HepG2 (cell line): ENCODE data around the gene CPSF7. TPM values are rescaled to one million over a fixed set of nuclear protein-coding genes. Genes with fewer than 3 reads are reported as not detected.

ENCODE experiments used
- ETV6 ChIP-seq: sonication (generic); formaldehyde crosslinking; conservative IDR thresholded peaks from 2 replicates; pipeline ENCODE4 v1.4.0; 2020; ENCODE audit warnings: missing genetic modification reagents
- GTF2F1 ChIP-seq: fragments of 150-350 bp; IDR thresholded peaks from 2 replicates; pipeline ENCODE4 v1.6.1; 2014; ENCODE audit warnings: low read length
- KLF12 ChIP-seq: sonication (generic); formaldehyde crosslinking; IDR thresholded peaks from 2 replicates; pipeline ENCODE4 v1.4.0; 2020; ENCODE audit warnings: missing genetic modification reagents, borderline replicate concordance
- KLF16 ChIP-seq, 2 experiments: sonication (generic) in 1 of 2; formaldehyde crosslinking in 1 of 2; IDR thresholded peaks; 2 replicates each; pipeline versions ENCODE4 v1.6.1 to v1.8.0; 2016 to 2023; ENCODE audit warnings: missing genetic modification reagents in 2 of 2, missing compliant biosample characterization in 1 of 2
- PTBP1 ChIP-seq: fragments of 200-400 bp; formaldehyde crosslinking; IDR thresholded peaks from 2 replicates; pipeline ENCODE4 v1.6.1; 2018; ENCODE audit warnings: low read length, low read depth; ENCODE audit not compliant: poor library complexity, severe bottlenecking
- SRF ChIP-seq: IDR thresholded peaks from 2 replicates; pipeline ENCODE4 v1.6.1; 2011; ENCODE audit warnings: mild to moderate bottlenecking, low read depth, low read length, moderate library complexity
- ZNF3 ChIP-seq: IDR thresholded peaks from 2 replicates; pipeline ENCODE4 v1.7.0; 2017; ENCODE audit warnings: inconsistent platforms
- ZNF317 ChIP-seq: sonication (generic); formaldehyde crosslinking; IDR thresholded peaks from 2 replicates; pipeline ENCODE4 v1.5.0; 2020; ENCODE audit warnings: mild to moderate bottlenecking, missing genetic modification reagents
- ZNF607 ChIP-seq: sonication (generic); formaldehyde crosslinking; IDR thresholded peaks from 2 replicates; pipeline ENCODE4 v1.5.1; 2020; ENCODE audit warnings: missing genetic modification reagents, mild to moderate bottlenecking, borderline replicate concordance
- ZNF644 ChIP-seq: IDR thresholded peaks from 2 replicates; pipeline ENCODE4 v1.6.1; 2016; ENCODE audit warnings: low read depth
- polyA plus RNA-seq, 8 experiments: library from polyadenylated mRNA; depleted of rRNA in 3 of 8; stranded (reverse) in 7 of 8; unstranded in 1 of 8; fragments of >200 nt; fragmentation: Illumina TruSeq in 4 of 8; extraction: Trizol in 4 of 8; gene quantifications; 2 replicates each; pipeline versions ENCODE4 v1.2.1 to v1.2.3, GENCODE V29; 2011 to 2016; ENCODE audit warnings: low read depth in 4 of 8, missing spikeins in 1 of 8, mixed read lengths in 1 of 8; ENCODE audit not compliant: insufficient read depth in 1 of 8
- total RNA-seq, 5 experiments: library from RNA; depleted of rRNA; stranded (reverse); fragments of >200 nt; fragmentation: Illumina TruSeq; extraction: Trizol; gene quantifications; 2 replicates each; pipeline ENCODE4 v1.2.3, GENCODE V29; 2016; ENCODE audit warnings: low read depth in 1 of 5
- TF ChIP-seq, protein P1 (sequence below): fragments of 450-650 bp; IDR thresholded peaks from 2 replicates; pipeline ENCODE4 v1.6.1; 2017; ENCODE audit warnings: mild to moderate bottlenecking
- TF ChIP-seq, protein P2 (sequence below): sonication (generic); formaldehyde crosslinking; IDR thresholded peaks from 2 replicates; pipeline ENCODE4 v1.8.0; 2022; ENCODE audit warnings: low read depth, missing genetic modification reagents
- TF ChIP-seq, protein P3 (sequence below): sonication (generic); formaldehyde crosslinking; IDR thresholded peaks from 2 replicates; pipeline ENCODE4 v1.4.0; 2020; ENCODE audit warnings: missing genetic modification reagents

The CPSF7 gene
- total and polyA plus RNA-seq, 2 of the 13 experiments (the other 11 are each of a cell fraction or from before 2014, with no cell fraction given) = 34.1 to 36.8 TPM

DNA sequence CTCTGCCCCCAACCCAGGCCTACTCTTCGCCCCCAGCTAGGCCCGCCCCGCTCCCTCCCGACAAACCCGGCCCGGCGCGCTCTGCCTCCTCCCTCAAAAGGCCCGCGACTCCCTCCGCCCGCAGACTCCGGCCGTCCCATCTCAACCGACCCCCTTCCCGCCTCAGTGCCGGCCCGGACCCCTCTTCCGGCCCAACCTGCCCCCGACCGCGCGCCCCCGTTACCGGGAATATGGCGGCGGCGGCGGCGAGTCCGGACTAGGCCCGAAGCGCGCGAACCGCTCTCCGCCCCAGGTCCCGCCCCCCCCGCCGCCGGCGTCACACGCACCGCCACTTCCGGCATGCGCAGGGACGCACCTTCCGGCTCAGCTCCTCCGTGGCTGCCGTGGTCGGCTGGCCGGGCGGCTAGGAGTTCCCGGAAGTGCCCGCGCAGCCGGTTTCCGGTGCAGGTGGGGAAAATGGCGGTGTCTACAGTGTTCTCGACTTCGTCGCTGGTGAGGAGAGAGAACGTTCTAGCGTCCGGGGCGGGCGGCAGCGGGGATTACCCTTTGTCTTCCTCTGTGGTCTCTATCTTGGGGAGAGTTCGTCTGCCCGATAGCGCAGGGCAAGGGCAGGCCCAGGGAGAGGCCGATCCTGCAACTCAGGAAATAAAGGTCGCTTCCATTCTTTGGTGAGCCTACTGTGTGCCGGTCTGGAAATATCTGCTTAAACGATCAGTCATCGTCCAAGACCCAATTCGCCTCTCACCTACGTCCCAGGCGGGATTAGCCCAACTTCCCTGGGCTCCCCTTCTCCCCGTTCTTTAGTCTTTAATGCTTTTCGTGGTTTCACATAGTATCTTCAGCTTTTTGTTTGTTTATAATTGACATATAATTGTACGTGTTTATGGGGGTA lies at the start of gene CPSF7, which contains the start of gene SDHAF2 (continued):
- TF ChIP-seq, protein P1, sequence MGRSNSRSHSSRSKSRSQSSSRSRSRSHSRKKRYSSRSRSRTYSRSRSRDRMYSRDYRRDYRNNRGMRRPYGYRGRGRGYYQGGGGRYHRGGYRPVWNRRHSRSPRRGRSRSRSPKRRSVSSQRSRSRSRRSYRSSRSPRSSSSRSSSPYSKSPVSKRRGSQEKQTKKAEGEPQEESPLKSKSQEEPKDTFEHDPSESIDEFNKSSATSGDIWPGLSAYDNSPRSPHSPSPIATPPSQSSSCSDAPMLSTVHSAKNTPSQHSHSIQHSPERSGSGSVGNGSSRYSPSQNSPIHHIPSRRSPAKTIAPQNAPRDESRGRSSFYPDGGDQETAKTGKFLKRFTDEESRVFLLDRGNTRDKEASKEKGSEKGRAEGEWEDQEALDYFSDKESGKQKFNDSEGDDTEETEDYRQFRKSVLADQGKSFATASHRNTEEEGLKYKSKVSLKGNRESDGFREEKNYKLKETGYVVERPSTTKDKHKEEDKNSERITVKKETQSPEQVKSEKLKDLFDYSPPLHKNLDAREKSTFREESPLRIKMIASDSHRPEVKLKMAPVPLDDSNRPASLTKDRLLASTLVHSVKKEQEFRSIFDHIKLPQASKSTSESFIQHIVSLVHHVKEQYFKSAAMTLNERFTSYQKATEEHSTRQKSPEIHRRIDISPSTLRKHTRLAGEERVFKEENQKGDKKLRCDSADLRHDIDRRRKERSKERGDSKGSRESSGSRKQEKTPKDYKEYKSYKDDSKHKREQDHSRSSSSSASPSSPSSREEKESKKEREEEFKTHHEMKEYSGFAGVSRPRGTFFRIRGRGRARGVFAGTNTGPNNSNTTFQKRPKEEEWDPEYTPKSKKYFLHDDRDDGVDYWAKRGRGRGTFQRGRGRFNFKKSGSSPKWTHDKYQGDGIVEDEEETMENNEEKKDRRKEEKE = no peak
- TF ChIP-seq ETV6 (CRISPR knock-in tag) (no peak), ZNF607 (peak; percentile 75; the same call in 1 of the 2 replicates), SRF (no peak), ZNF317 (CRISPR knock-in tag) (peak; percentile 84; the same call in 1 of the 2 replicates), PTBP1 (no peak), GTF2F1 (no peak), KLF16 (CRISPR knock-in tag; IDR thresholded peaks at IDR 0.05) (peak in 1 of 2 experiments; percentile 73; a peak in 1 of 4 replicates), KLF12 (0 out of 2 replicates have a peak, but pooled peaks have one; percentile 22), ZNF644 (CRISPR knock-in tag) (no peak), ZNF3 (CRISPR knock-in tag) (no peak)
- TF ChIP-seq, protein P2, sequence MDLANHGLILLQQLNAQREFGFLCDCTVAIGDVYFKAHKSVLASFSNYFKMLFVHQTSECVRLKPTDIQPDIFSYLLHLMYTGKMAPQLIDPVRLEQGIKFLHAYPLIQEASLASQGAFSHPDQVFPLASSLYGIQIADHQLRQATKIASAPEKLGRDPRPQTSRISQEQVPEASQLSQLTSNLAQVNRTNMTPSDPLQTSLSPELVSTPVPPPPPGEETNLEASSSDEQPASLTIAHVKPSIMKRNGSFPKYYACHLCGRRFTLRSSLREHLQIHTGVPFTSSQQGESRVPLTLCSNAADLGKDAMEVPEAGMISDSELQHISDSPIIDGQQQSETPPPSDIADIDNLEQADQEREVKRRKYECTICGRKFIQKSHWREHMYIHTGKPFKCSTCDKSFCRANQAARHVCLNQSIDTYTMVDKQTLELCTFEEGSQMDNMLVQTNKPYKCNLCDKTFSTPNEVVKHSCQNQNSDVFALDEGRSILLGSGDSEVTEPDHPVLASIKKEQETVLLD = peak; percentile 100
- TF ChIP-seq, protein P3, sequence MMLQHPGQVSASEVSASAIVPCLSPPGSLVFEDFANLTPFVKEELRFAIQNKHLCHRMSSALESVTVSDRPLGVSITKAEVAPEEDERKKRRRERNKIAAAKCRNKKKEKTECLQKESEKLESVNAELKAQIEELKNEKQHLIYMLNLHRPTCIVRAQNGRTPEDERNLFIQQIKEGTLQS (CRISPR knock-in tag) = 0 out of 2 replicates have a peak, but pooled peaks have one; percentile 3
